ENCODE results near the gene ANKS1A. TPM values are rescaled to one million over a fixed set of nuclear protein-coding genes. Genes with fewer than 3 reads are reported as not detected.

ANKS1A gene
- total RNA-seq, 1 experiment from 2014 or later = 14.4 TPM

GRCh38 chr6:35061102-35061615 is 172.1 kb downstream of the ANKS1A start:
- DNase-seq (ENCODE audit: low read depth, low spot score) (no peak), ATAC-seq (no peak)
- TF ChIP-seq CTCF (IDR thresholded peaks at IDR 0.05) (no peak), POLR2AphosphoS5 (IDR thresholded peaks at IDR 0.05; ENCODE audit: low read depth, low read length) (no peak), SIN3A (IDR thresholded peaks at IDR 0.05; ENCODE audit: borderline replicate concordance, insufficient read depth, low read depth, low read length) (no peak), REST (IDR thresholded peaks at IDR 0.05; ENCODE audit: insufficient read depth in 1 of 2, low read depth in 2 of 2, low read length in 1 of 2) (no peak), TCF7L2 (IDR thresholded peaks at IDR 0.05; ENCODE audit: low read depth, low read length) (no peak)
- ChIA-PET CTCF (no interaction called here), POLR2A (no interaction called here)
- intact Hi-C loops (cut with micrococcal nuclease; ENCODE audit: unreplicated experiment) (no loop called here), in situ Hi-C loops (cut with HindIII; ENCODE audit: low pct_unique_long_range_greater_than_20kb, low sequenced_read_pairs) (no loop called here)
- Histone ChIP-seq H3K36me3 (ENCODE audit: control insufficient read depth, insufficient read depth, low read length) (no peaks in the 10 kb centered on the region), H3K4me1 (ENCODE audit: control insufficient read depth, insufficient read depth, low read length) (no peaks in the 10 kb centered on the region), H3K9me3 (ENCODE audit: control insufficient read depth, insufficient read depth, low read depth, low read length) (no peaks in the 10 kb centered on the region), H3K27ac (ENCODE audit: low read length) (no peak overlapping the region), H3K27me3 (ENCODE audit: control insufficient read depth, insufficient read depth, low read length) (no peaks in the 10 kb centered on the region), H3K4me3 (ENCODE audit: low read depth in 2 of 2, low read length in 2 of 2) (no peak overlapping the region)
- BruUV-seq (replicated peaks) = no TSS peak

- TF ChIP-seq REST (IDR thresholded peaks at IDR 0.05; ENCODE audit: insufficient read depth in 1 of 2, low read depth in 2 of 2, low read length in 1 of 2) = no peak
- TF ChIP-seq POLR2AphosphoS5 (IDR thresholded peaks at IDR 0.05; ENCODE audit: low read depth, low read length) = no peak
- TF ChIP-seq SIN3A (IDR thresholded peaks at IDR 0.05; ENCODE audit: borderline replicate concordance, insufficient read depth, low read depth, low read length) = no peak
- no peak for TF ChIP-seq CTCF (IDR thresholded peaks at IDR 0.05)
- no peak for TF ChIP-seq TCF7L2 (IDR thresholded peaks at IDR 0.05; ENCODE audit: low read depth, low read length)
- intact Hi-C loops (cut with micrococcal nuclease; ENCODE audit: unreplicated experiment) = no loop called here
- CTCF ChIA-PET = interaction anchor here (0.5 to 0.6 kb wide), 2 partner anchors 13 to 123 kb away, joined by 5 to 8 read pairs; no protein-coding TSS in a partner anchor
- no peak overlapping the region for H3K27ac ChIP-seq (ENCODE audit: low read length)
- no peak overlapping the region for H3K4me3 ChIP-seq (ENCODE audit: low read depth in 2 of 2, low read length in 2 of 2)
- no peak for DNase-seq (ENCODE audit: low read depth, low spot score)
- no TSS peak for BruUV-seq (replicated peaks)
- no peaks in the 10 kb centered on the region for H3K27me3 ChIP-seq (ENCODE audit: control insufficient read depth, insufficient read depth, low read length)
- POLR2A ChIA-PET = no interaction called here
- no peaks in the 10 kb centered on the region for H3K4me1 ChIP-seq (ENCODE audit: control insufficient read depth, insufficient read depth, low read length)
- H3K9me3 ChIP-seq (ENCODE audit: control insufficient read depth, insufficient read depth, low read depth, low read length) = no peaks in the 10 kb centered on the region
- ATAC-seq = no peak
- no peaks in the 10 kb centered on the region for H3K36me3 ChIP-seq (ENCODE audit: control insufficient read depth, insufficient read depth, low read length)
- in situ Hi-C loops (cut with HindIII; ENCODE audit: low pct_unique_long_range_greater_than_20kb, low sequenced_read_pairs) = no loop called here
These were observed 172.8 kb downstream of the ANKS1A start for GRCh38 chr6:35061651-35062410.
